HG02798 (cell line): ENCODE results near the gene EXTL1.
A peak's percentile ranks its signal among the peaks of the same experiment; 100 is the strongest.

Experiments
- ATAC-seq: cut with Tn5 transposase; IDR thresholded peaks from one replicate; pipeline ENCODE4 v1.9.1; 2021; ENCODE audit warnings: mild to moderate bottlenecking; ENCODE audit not compliant: unreplicated experiment, poor library complexity

EXTL1 gene

DNA sequence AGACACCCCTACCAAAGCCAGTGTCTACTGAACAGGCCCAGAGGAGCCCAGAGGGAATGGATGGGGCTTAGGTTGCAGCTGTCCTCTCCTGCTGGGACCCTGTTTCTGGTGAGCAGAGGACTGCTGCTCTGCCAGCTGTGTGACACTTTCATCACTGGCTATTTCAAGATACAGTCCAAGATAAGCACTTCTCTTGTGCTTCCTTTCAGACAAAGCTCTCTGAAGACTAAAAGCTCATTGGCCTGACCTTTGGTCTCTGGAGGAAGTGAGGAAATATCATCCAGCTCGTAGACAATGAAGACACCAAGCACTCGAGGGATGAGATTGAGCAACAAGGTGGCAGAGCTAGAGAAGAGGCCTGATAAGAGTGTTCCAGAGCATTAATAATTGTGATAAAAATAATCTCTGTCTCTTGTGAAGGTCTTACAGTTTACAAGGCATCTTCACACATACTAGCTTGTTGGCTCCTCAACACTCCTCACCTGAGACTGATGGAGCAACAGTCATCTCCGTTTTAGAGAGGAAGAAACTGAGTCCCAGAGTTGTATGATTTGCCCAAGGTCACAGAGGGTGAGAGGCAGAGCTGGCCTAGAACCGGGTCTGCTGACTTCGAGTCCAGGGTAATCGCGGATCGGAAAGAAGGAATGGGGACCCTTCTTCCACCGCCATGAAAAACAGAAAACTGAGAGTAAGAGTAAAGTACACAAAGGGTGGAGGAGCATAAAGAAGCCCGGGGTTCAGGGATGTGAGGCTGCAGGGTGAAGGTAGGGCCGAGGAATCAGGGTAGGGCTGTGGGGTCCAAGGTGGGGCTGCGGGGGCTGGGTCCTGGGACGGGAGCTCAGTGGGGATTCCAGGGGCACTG is 24.4 kb upstream of the EXTL1 start:
- no peak for ATAC-seq

DNA sequence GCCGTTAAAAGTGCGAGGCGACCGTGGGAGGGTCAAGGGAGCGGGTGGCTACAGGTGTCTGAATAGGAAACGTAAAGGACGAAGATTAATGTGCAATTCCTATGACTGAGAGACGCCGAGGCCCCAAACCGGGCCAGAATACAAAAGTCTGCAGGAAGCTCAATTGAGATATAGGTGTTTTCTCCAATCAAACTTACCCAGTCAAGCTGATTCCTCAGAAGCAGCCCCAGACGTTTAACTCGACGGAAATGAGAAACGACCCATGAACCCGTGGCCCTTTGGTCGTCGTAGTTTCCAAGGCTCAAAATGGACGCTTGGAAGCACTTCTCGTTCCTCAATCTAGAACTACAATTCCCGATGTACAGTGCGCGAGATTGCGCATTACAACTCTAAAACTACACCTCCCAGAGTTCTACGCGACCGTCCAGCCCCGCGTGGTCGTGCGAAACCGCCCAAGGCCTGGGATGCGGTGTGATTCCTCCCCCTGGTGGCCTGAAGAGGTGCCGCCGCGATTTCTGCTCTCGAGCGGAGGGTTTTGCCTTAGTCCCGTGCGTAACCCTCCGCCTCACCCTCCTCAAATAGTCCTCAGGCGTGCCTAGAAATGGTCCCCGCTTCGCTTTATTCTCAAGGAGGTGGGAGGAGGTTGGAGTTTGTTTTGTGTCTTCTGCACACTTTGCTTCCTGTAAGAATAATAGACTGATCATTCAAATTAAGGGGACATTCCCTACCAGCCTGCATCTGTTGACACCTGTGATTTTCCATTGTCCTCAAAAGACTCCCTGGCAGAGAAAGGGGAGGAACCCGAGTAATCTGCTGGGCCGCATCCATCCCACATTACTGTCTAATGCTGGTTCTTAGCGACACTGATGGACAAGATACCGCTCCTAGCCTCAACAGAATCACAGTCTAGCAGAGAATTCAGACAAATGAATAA is 23.5 kb upstream of the EXTL1 start, which contains the start of gene PAFAH2:
TSS of gene PAFAH2 (minus strand) at position 236 of the 934 bp plus-strand sequence. CDS start 7,247 bp downstream, outside the sequence.
- ATAC-seq: peak; percentile 97

DNA sequence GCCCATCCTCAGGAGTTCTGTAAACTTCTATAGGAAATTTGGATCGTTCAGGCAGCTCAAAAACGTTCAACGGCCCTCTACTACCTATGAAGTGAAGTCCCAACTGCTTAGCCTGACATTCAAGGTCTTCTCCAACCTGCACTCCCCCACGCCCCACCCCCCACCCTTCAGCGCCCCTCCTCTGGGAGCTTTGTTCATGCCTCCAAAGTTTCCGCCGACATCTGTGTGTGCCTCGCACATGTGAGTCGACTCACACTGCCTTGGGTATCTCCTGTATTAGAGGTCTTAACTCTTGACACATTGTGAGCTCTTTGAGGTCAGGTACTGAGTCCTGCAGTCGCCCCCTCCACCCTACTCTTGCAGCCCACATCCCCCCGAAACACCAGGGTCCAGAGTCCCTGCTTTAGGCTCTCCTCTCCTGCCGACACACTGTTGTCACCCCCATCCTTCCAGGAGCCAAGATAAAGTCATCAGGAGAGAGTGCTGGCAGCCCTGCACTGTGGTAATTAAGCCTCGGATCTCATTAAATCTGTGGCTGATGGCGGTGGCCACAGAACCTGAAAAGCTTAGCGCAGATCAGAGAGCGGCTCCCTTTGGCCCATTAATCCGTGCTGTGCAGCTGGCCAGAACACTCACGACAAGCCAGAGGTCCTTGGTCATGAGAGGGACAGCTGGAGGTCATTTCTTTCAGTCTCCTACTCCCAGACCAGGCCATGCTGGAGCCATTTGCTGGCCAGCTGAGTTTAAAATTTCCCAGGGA is 22.4 kb upstream of the EXTL1 start:
- no peak for ATAC-seq

DNA sequence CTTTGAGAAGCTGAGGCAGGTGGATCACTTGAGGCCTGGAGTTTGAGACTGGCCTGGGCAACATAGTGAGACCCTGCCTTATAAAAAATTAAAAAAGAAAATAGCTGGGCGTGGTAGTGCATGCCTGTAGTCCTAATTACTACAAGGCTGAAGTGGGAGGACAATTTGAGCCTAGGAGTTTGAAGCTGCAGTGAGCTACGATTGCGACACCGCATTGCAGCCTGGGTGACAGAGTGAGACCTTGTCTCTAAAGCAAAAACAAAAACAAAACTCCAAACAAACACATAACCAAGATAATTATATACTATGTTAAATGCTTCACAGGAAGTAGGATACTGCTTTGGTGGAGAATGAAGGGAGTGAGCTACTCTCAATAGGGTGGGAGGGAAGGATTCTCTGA is 18.3 kb upstream of the EXTL1 start:
- ATAC-seq: no peak

DNA sequence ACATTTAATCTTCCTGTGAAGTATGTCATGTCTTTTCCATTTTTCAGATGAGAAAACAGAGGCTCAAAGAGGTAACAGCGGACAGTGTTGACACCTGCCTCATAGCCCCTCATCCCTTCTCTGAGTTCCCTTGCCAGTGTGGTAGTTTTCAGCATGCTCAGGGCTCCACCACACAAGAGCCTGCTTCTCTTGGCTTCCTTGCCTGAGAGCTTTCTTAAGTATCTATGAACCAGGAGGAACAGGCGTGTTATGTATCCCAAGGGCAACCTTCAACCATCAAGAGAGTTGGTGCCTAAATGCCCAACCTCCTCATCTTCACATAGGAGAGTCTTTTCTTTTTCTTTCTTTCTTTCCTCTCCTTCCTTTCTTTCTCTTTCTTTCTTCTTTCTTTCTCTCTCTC is 17.8 kb upstream of the EXTL1 start:
- ATAC-seq: no peak

DNA sequence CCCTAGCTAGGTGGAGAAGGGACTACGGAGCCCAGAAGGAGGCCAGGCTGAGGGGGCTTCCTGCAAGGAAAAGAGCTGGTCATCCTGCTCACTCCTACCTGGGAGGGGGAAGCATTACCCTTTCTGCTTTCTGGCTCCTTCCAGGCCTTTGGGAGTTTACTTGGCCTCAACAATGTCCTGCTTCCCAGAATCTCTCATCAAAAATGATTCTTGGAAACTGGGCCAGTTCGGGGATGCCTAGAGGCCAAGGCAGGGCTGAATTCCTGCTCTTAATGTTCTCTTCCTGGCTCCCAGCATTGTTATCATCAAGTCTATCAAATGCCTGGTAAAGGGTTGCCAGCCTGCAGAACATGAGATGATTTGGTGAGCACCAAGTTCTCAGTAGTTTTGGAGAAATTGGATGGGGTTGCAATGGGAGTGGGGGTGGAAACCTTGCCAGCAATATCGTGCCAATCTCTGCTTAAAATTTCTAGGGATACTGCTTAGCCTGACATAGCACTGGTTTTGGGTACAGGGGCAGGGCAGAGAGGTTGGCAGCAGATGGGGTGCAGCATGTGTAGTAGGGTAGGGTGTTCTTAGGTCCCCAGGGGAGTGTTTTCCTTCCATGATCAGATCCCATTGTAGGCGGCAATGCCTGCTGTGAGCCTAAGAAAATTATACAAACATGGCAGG is 16.0 kb upstream of the EXTL1 start:
- no peak for ATAC-seq

DNA sequence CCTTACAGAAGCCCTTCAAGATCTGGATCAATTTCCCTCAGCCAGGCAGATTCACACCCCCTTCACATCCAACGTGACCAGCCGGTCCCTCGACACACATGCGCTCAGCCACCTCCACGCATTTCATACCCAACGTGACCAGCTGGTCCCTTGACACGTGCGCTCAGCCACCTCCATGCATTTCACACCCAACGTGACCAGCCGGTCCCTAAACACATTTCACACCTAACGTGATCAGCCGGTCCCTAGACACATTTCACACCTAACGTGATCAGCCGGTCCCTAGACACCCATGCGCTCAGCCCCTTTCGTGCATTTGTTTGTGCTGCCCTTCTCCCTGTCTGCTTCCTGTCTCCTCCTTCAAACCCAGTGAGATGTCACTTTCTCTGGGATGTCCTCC is 14.9 kb upstream of the EXTL1 start:
- no peak for ATAC-seq

DNA sequence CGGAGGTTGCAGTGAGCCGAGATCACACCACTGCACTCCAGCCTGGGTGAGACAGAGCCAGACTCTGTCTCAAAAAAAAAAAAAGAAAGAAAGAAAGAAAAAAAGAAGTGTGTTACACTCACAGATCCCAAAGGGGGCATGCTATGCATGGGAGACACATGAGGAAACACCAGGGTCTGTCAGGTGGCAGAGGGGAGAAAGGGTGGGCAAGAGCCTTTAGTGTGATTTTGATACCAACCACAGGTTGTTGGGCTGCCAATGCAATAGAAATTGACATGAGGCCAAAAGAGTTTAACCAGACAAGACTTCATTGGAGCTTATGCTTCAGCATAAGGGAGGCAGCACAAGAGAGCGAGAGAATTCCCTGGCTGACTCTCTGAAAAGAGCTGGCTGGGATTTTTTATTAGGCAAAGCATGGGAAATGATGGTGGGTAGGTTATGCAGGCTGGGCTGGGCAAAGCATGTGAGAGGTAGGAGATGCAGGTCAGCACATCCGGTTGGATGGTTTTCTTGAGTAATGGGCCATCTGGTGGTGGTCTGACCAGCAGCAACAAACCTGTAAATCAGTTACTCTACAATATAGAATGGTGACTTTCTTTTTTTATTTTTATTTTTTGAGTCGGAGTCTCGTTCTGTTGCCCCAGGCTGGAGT is 11.7 kb upstream of the EXTL1 start:
- no peak for ATAC-seq

DNA sequence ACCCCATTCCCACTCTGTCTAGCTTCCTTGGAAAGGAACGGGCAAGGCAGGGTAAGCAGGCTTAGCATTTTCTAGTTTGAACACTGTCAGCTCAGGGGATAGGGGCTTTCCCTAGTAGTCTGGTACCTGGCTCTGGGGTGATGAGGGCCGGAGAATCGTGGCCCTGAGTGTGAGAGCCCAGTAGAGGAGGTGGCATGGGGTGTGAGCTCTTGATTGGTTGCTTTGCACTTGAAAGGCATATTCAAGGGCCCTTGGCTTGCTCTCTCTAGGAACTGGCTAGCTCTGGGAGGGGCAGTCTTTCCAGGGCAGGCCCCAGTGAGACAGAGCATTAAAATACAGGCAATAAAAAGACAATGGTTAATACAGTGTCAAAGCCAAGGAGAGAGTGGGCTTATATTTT is 10.8 kb upstream of the EXTL1 start:
- ATAC-seq: no peak

DNA sequence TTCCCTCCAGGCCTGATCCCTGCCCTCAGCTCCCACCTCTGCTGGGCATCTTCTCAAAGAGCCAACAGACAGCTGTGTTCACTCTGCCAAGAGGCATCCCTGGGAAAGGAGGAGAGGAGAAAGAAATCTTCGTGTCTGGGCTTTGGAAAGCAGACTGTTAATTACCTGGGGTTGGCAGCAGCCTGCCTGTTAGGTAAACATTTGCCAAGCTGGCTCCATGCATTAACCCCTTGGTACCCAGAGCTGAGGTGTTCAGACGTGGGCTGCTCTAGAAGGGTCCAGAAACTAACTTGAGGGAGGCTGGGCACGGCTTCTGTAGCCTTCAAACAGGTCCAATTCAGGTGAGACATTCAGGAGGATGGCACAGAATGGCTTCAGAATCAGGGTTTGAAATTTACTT is 8.7 kb upstream of the EXTL1 start:
- no peak for ATAC-seq

DNA sequence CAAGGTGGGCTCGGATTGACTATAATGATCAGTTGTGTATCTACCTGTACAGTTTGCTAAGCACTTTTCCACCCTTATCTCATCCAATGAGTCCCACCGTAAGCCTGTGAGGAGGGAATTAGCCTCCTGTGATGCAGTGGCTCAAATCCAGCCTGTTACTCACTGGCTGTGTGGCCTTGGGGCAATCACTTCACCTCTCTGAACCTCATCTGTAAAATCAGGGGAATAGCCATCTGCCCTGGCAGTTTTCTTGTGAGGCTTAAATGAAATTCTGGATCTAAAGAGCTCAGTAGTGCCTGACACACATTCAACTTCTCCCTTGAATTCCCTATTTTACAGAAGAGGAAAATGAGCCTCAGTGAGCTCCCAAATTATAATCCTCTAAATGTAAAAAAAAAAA is 7.4 kb upstream of the EXTL1 start:
- no peak for ATAC-seq

DNA sequence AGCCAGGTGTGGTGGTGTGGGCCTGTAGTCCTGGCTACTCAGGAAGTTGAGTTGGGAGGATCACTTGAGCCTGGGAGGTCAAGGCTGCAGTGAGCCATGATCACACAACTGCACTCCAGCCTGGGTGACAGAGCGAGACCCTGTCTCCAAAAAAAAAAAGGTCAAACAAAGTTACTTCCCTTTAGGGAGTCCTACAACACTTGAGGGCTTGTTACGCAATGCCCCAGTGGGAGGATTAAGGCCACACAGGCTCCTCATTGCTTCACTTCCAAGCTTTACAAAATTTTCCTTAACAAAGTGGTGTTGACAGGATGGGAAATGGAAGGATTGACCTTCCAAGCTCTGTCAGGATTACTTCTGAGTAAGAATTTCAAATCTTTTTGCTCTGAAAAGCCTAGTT is 6.2 kb upstream of the EXTL1 start:
- no peak for ATAC-seq

DNA sequence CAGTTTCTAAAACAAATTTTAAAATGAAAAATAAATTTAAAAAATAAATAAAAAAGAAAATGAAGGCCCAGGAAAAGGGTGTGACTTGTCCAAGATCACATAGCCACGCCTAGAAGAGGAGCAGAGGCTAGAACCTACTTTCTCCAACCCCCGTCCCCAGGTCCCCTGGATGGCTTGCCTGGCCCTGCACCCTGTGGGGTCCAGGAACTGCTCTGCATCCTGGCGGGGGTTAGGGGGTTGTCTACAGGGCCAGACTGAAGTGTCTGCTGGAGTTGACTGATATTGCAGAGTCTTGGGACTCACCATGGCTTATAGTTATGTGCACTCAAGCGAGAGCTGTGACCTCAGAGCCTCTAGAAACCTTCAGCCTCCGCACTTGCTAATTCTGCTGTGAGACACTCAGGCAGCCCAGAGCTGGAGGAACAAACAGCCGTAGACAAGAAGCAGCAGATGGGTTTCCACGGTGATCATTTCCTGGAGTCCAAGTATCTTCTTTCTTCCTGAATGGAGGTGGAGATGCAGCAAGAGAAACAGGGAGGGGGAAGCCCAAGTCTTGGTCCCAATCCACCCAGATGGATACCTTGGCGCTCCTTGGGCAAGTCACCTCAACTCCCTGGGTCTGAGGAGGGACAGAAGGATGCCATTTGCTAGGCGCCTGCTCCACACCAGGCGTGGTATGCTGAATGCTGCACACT is 5.2 kb upstream of the EXTL1 start:
- ATAC-seq: no peak

DNA sequence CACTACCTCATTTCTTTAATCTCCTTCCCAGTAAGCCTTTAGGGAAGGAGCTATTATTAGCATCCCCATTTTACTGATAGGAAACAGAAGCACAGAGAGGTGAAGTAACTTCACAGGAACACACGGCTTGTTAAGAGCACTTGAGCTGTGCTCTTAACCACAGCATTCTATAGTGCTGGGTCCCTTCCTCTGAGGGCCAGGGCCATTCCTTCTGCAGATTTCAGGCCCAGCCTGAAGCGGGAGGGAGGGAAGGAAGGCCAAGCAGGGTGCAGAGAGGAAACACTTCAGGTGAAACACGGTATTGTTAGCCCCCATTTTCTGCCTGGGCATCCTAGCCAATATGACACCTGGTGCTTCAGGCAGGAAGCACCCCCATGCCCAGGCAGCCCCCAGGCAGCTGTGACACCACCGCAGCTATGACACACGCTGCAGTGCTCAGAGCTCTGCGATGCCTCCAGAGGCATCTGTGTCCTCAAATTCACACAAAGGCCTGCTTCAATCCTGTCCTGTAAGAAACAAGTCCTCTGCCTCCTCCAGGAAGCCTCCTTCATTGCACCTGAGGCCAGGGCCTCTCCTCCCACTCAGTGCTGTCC is 4.5 kb upstream of the EXTL1 start:
- no peak for ATAC-seq

DNA sequence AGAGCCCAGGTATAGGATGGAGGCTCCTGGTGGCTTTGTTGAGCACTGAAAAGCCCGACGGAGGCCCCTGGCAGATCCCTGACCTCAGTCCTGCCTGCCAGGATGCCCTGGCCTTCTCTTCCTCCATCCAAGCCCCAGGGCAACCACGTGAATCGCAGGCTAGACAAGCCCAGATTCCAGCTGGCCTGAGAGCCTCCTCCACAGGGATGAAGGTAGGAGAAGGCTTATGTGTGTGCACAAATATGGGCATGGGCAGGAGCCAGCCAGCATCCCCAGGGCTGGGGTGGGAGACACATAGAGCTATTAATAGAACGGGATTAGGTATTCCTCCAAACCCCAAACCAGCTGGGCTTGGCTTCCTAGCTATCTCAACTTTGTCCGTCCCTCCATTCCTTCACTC is 4.0 kb upstream of the EXTL1 start:
- ATAC-seq: no peak

DNA sequence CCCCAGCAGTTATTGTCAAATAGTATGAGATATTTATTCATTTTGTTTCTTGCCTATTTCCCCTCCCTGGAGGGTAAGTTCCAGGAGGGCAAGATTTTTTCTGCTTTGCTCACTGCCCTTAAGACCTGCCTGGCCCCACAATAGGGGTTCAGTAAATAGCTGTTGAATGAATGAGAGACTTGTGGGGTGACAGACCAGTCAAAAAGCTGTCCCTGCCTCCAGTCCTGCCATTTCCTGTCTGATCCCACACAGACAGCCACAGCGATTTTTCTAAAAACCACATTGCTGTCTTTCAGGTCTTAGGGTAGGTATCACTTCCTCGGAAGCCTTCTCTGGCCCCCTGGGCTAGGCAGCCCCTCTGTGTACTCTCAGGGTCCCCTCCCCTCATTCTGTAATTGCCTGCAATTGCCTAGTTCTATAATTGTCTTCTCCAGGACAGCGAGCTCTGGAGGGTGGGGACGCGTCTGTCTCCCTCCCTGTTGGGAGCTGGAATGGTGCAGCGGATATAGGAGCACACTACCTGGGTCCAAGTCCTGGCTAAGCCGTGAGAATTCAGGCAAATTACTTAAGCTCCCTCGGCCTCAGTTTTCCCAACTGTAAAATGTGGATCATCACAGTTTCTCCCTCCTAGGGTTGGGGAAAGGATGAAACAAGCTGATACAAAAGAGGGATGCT is 1.8 kb upstream of the EXTL1 start:
- ATAC-seq: no peak

DNA sequence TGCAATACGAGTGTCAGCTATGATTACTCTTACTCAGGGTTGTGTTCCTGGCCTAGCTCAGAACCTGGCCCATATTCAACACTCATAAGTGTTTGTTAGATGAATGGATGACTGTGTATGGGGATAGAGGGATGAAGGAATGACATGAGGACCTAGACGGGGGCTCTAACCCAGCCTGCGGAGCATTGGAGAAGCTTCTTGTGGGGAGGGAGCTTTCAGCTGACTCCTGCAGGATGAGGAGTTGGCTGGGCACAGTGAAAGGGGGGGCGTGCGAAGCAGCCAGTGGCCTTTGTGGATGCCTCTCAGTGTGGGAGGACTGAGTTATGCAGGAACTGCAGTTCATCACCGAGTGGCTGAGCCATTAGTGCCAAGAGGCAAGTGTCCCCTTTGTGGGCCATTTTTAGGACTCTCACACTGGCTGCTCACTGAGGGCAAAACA is 1.2 kb upstream of the EXTL1 start:
- no peak for ATAC-seq
